Kidney (tissue), 14 donors: ENCODE data around the gene MST1R. TPM values are rescaled to one million over a fixed set of nuclear protein-coding genes. Genes with fewer than 3 reads are reported as not detected.

Experiments
- DNase-seq, 5 donors: peaks; one replicate each; pipeline ENCODE4 v3.0.0-alpha.2; 2013 to 2020
- FAIRE-seq: peaks from 2 replicates; lab custom pipeline; 2012; peaks lifted over from hg19 to GRCh38; lab: Jason Lieb, UNC
- H3K27ac ChIP-seq, 2 donors: one replicate each; pipeline ENCODE4 v1.7.0; 2013; ENCODE audit warnings: low read depth in 2 of 2, low read length in 2 of 2, inconsistent platforms in 1 of 2
- H3K27me3 ChIP-seq: one replicate; pipeline ENCODE4 v1.7.1; 2013; ENCODE audit warnings: low read length, inconsistent platforms; ENCODE audit not compliant: control insufficient read depth, insufficient read depth
- H3K36me3 ChIP-seq, 3 donors: one replicate each; pipeline versions ENCODE4 v1.7.0 to v1.7.1; 2013; ENCODE audit warnings: low read length in 3 of 3, control low read depth in 1 of 3, inconsistent platforms in 1 of 3; ENCODE audit not compliant: insufficient read depth in 3 of 3, control insufficient read depth in 2 of 3
- H3K4me1 ChIP-seq, 3 donors: one replicate each; pipeline versions ENCODE4 v1.7.0 to v1.7.1; 2013; ENCODE audit warnings: low read length in 3 of 3, inconsistent platforms in 1 of 3, low read depth in 1 of 3; ENCODE audit not compliant: control insufficient read depth in 2 of 3, insufficient read depth in 2 of 3
- H3K4me3 ChIP-seq, 3 donors: one replicate each; pipeline versions ENCODE4 v1.7.0 to v1.8.1; 2013; ENCODE audit warnings: low read length in 3 of 3, control low read depth in 1 of 3, inconsistent platforms in 1 of 3
- H3K9ac ChIP-seq, 3 donors: one replicate each; pipeline versions ENCODE4 v1.7.0 to v1.7.1; 2013; ENCODE audit warnings: low read length in 3 of 3, control low read depth in 1 of 3, inconsistent platforms in 1 of 3
- H3K9me3 ChIP-seq, 3 donors: one replicate each; pipeline versions ENCODE4 v1.7.0 to v1.7.1; 2013; ENCODE audit warnings: low read length in 3 of 3, control low read depth in 1 of 3, inconsistent platforms in 1 of 3; ENCODE audit not compliant: control insufficient read depth in 2 of 3, insufficient read depth in 1 of 3
- CTCF ChIP-seq: IDR thresholded peaks from 3 replicates; pipeline ENCODE4 v1.5.1; 2012; ENCODE audit warnings: mild to moderate bottlenecking, moderate library complexity, borderline replicate concordance; ENCODE audit not compliant: insufficient read depth; ENCODE audit errors: extremely low read depth
- intact Hi-C: fragments of 100-400 bp; cut with DNase I; formaldehyde crosslinking; loops from one replicate; pipeline ENCODE4 v1.11.1; 2022
- polyA plus RNA-seq: library from polyadenylated mRNA; stranded (reverse); fragments of 350-450 nt; fragmentation: Illumina TruSeq; extraction: RNeasy Lipid Tissue Mini Kit (QIAGEN cat#74804); gene quantifications from one replicate; pipeline ENCODE4 v1.2.3, GENCODE V29; 2014; ENCODE audit warnings: low read depth, low replicate concordance; ENCODE audit not compliant: insufficient read depth
- total RNA-seq: library from RNA; stranded (reverse); fragmentation: NEBNext Ultra II Directional; extraction: Animal tissue kit (Norgen Biotek cat#: 25700); gene quantifications from one replicate; pipeline ENCODE4 v1.2.1, GENCODE V29; 2021
- donor health status: control.
- donor health status: control.
- donor health status: control.
- donor health status: control.
- donor health status: control.
- donor health status: DM: yes; HTN: yes; CAD: no.
- donor health status: Normal renal cell carcinoma (clear cell type).

Gene MST1R
- total and polyA plus RNA-seq, 2 donors from 2014 or later = 0.30 to 29.6 TPM

- DNase-seq (no peak), FAIRE-seq (no peak)
- no peaks in the 10 kb centered on the region for H3K9me3 ChIP-seq
- H3K36me3 ChIP-seq = no peaks in the 10 kb centered on the region
- intact Hi-C loops = no loop called here
- H3K27ac ChIP-seq = no peak overlapping the region
- H3K27me3 ChIP-seq = no peaks in the 10 kb centered on the region
- peaks cover 0 to 25% (median 4%) of the 10 kb centered on the region in 3 donors for H3K4me1 ChIP-seq
- H3K9ac ChIP-seq = no peak overlapping the region
- no peak overlapping the region for H3K4me3 ChIP-seq
- no peak for TF ChIP-seq CTCF
These were observed 61.9 kb downstream of the MST1R start for GRCh38 chr3:49841806-49842205.

- H3K27me3 ChIP-seq = no peaks in the 10 kb centered on the region
- no peak for TF ChIP-seq CTCF
- no peak overlapping the region for H3K9ac ChIP-seq
- no peak overlapping the region for H3K27ac ChIP-seq
- no peaks in the 10 kb centered on the region for H3K36me3 ChIP-seq
- peak in 3 of 5 donors; percentile 14 to 29 (median 15) for DNase-seq
- H3K4me1 ChIP-seq = peaks cover 0 to 25% (median 4%) of the 10 kb centered on the region in 3 donors
- FAIRE-seq = no peak
- no peaks in the 10 kb centered on the region for H3K9me3 ChIP-seq
- H3K4me3 ChIP-seq = no peak overlapping the region
- intact Hi-C loops = no loop called here
These were observed 62.5 kb downstream of the MST1R start for GRCh38 chr3:49841126-49841696.

- no peak for TF ChIP-seq CTCF
- no peak overlapping the region for H3K4me3 ChIP-seq
- no peaks in the 10 kb centered on the region for H3K9me3 ChIP-seq
- no peaks in the 10 kb centered on the region for H3K36me3 ChIP-seq
- H3K4me1 ChIP-seq = peaks cover 0 to 23% (median 4%) of the 10 kb centered on the region in 3 donors
- FAIRE-seq (no peak), DNase-seq (peak in 1 of 5 donors; percentile 14)
- H3K27me3 ChIP-seq = no peaks in the 10 kb centered on the region
- no peak overlapping the region for H3K9ac ChIP-seq
- intact Hi-C loops = no loop called here
- peak overlapping the region in 1 of 2 donors; percentile 16 for H3K27ac ChIP-seq
These were observed 63.3 kb downstream of the MST1R start for GRCh38 chr3:49840388-49840787.
